Measurements from ENCODE around the gene BST2. TPM values are rescaled to one million over a fixed set of nuclear protein-coding genes. Genes with fewer than 3 reads are reported as not detected.

Gene BST2
- total and polyA plus RNA-seq, 2 of the 8 experiments (the other 6 are each of a cell fraction or from before 2014, with no cell fraction given) = 18.1 to 72.8 TPM

DNA sequence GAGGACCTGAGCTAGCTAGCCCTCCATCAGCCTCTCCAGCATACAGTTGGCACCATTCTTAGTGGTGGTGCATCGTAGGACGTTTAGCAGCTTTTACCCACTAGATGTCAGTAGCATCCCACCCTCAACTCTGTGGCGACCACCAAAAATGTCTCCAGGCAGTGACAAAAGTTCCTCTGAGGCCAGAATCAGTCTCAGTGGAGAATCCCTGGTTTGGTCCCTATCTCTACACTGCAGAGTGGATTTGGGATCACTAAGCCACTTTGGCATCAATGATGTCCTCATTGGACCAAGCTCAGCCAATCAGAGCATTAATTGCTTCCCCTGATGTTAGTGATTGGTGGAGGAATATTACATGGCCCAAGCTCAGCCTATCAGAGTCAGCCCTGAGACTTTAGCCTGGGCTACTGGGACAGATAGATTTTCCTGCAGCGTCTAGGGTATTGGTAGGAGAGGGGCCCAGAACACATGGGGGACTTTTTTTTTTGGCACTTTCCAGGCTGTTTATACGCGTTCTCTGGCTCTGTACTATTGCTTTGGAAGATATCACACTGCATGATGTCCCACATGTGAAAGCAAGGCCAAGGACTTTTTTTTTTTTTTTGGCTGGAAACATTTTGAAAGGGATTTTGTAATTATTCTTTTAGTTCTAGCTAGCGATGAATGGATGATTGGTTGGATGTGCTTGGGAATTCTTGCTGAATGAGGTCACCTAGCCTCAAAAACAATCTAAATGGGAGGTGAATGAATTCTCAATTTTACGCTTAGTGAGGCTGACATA lies 36.0 kb upstream of the BST2 start (continued):
- no peak for TF ChIP-seq JUN (IDR thresholded peaks at IDR 0.05; ENCODE audit: low read depth, low read length)

Measured in H1 (cell line).